Heart right ventricle (tissue), 16 donors: Measurements from ENCODE around the gene ATP5ME. TPM values are rescaled to one million over a fixed set of nuclear protein-coding genes. Genes with fewer than 3 reads are reported as not detected.

ENCODE experiments used
- ATAC-seq, 8 donors: fragments of 200-7000 bp; cut with Tn5 transposase; one replicate each; pipeline ENCODE4 v1.9.1; 2020; ENCODE audit warnings: mild to moderate bottlenecking in 8 of 8, moderate library complexity in 8 of 8, moderate number of reproducible peaks in 1 of 8
- DNase-seq, 2 donors: peaks; one replicate each; pipeline ENCODE4 v3.0.0-alpha.2; 2020
- H3K27ac ChIP-seq, 10 donors: fragments of 200-600 bp; sonication (generic) in 2 of 10; one replicate each; pipeline versions ENCODE4 v1.5.0 to v1.8.0; 2020 to 2022; ENCODE audit warnings: mild to moderate bottlenecking in 3 of 10
- H3K27me3 ChIP-seq, 7 donors: fragments of 200-600 bp; one replicate each; pipeline ENCODE4 v1.8.0; 2021 to 2022; ENCODE audit warnings: mild to moderate bottlenecking in 2 of 7
- H3K36me3 ChIP-seq, 9 donors: fragments of 200-600 bp; sonication (generic) in 1 of 9; one replicate each; pipeline versions ENCODE4 v1.5.0 to v1.8.0; 2020 to 2022; ENCODE audit warnings: mild to moderate bottlenecking in 2 of 9
- H3K4me1 ChIP-seq, 9 donors: fragments of 200-600 bp; sonication (generic) in 1 of 9; one replicate each; pipeline versions ENCODE4 v1.5.0 to v1.8.0; 2020 to 2022; ENCODE audit warnings: mild to moderate bottlenecking in 4 of 9
- H3K4me3 ChIP-seq, 10 donors: fragments of 200-600 bp; sonication (generic) in 2 of 10; one replicate each; pipeline versions ENCODE4 v1.5.0 to v1.8.0; 2020 to 2022; ENCODE audit warnings: mild to moderate bottlenecking in 7 of 10, moderate library complexity in 2 of 10
- H3K9me3 ChIP-seq, 11 donors: fragments of 200-600 bp in 10 of 11; sonication (generic) in 2 of 11; one replicate each; pipeline versions ENCODE4 v1.5.0 to v1.8.0; 2013 to 2022; ENCODE audit warnings: mild to moderate bottlenecking in 2 of 11, control low read depth in 1 of 11, moderate library complexity in 1 of 11
- WGBS, 2 donors: extraction: QIAGEN DNeasy Blood & Tissue Kit; methylation state at CpG; one replicate each; pipeline ENCODE4 v1.1.7; 2013; ENCODE audit warnings: inconsistent platforms in 1 of 2; 5-methylcytosine and 5-hydroxymethylcytosine counted together
- intact Hi-C, 10 donors: fragments of 100-400 bp; cut with DNase I; formaldehyde crosslinking; loops; one replicate each; pipeline versions ENCODE4 v1.11.1 to v1.14.2; 2022
- polyA plus RNA-seq, 2 donors: library from polyadenylated mRNA; stranded (reverse); fragments of 200-250 nt; gene quantifications; one replicate each; pipeline ENCODE4 v1.2.3, GENCODE V29; 2013
- total RNA-seq, 10 donors: library from RNA; stranded (reverse); fragmentation: NEBNext Ultra II Directional in 3 of 10; extraction: Animal tissue kit (Norgen Biotek cat#: 25700) in 3 of 10; gene quantifications; one replicate each; pipeline versions ENCODE4 v1.2.1 to v1.2.4, GENCODE V29; 2021 to 2023
- TF ChIP-seq, protein P1 (sequence below), 9 donors: fragments of 200-600 bp; sonication (generic) in 2 of 9; IDR thresholded peaks; one replicate each; pipeline versions ENCODE4 v1.5.0 to v1.8.0; 2021 to 2022; ENCODE audit warnings: antibody characterized with exemption in 9 of 9, mild to moderate bottlenecking in 5 of 9, moderate library complexity in 1 of 9
- donor health status: Arrhythmogenic right ventricular cardiomyopathy.
- donor health status: ischemic (EF 13 %, LVEDD 7.1; RV severe dilation, severe dysfunction).
- donor health status: healthy with polysubstance abuse.
- donor health status: DM: no; HTN: yes; CAD: no.
- donor health status: DM: no; HTN: no; CAD: no.
- donor health status: ischemic (EF 25% LVEDD 6.9; RV normal size, moderate dysfunction).
- donor health status: ischemic (EF 25% LVEDD 5.7; RV mildly dilated, moderate dysfunction).
- donor health status: healthy.
- donor health status: DM: yes; HTN: yes; CAD: no.
- donor health status: Ischemic cardiomyopathy.
- donor health status: ischemic (EF 35%, LVEDD 5.7; RV mildly dilated, moderate dysfunction).
- donor health status: nonischemic (EF 11% LVEDD 7.7; RV severe dilation, severe dysfunction).
- donor health status: DM: yes; HTN: yes; CAD: no.
- donor health status: PGD.
- donor health status: ischemic (EF 29% LVEDD 5.4; RV normal size, mild dysfunction).
- donor health status: nonischemic (EF 23%, LVEDD 6.1; RV moderate dilation, normal function).

ATP5ME gene
- total and polyA plus RNA-seq, 12 donors = 651 to 4,239 (median 1,012) TPM

GRCh38 chr4:681736-682451, 7.8 kb upstream of the ATP5ME start:
- peaks cover 0 to 6% (median 0%) of the 10 kb centered on the region in 9 donors for H3K36me3 ChIP-seq
- ATAC-seq (peak in 1 of 8 donors; percentile 5), DNase-seq (no peak)
- H3K4me1 ChIP-seq = peaks cover 13 to 34% (median 27%) of the 10 kb centered on the region in 9 donors
- H3K9me3 ChIP-seq = no peaks in the 10 kb centered on the region
- intact Hi-C loops = loop anchor here in 1 of 10 donors (10.0 kb wide), 1 partner anchor 253 kb away; the partner anchor contains the start of genes GAK and TMEM175
- H3K27me3 ChIP-seq = no peaks in the 10 kb centered on the region
- TF ChIP-seq, protein P1, sequence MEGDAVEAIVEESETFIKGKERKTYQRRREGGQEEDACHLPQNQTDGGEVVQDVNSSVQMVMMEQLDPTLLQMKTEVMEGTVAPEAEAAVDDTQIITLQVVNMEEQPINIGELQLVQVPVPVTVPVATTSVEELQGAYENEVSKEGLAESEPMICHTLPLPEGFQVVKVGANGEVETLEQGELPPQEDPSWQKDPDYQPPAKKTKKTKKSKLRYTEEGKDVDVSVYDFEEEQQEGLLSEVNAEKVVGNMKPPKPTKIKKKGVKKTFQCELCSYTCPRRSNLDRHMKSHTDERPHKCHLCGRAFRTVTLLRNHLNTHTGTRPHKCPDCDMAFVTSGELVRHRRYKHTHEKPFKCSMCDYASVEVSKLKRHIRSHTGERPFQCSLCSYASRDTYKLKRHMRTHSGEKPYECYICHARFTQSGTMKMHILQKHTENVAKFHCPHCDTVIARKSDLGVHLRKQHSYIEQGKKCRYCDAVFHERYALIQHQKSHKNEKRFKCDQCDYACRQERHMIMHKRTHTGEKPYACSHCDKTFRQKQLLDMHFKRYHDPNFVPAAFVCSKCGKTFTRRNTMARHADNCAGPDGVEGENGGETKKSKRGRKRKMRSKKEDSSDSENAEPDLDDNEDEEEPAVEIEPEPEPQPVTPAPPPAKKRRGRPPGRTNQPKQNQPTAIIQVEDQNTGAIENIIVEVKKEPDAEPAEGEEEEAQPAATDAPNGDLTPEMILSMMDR (IDR thresholded peaks at IDR 0.05) = no peak
- H3K27ac ChIP-seq = no peak overlapping the region
- WGBS, 2 donors = 85% methylated on average over 54 to 55 of the region's 58 CpGs
- H3K4me3 ChIP-seq = no peak overlapping the region

GRCh38 chr4:680928-681645, 7.0 kb upstream of the ATP5ME start:
- DNase-seq = peak; percentile 60 to 75
- Histone ChIP-seq H3K27me3 (no peaks in the 10 kb centered on the region), H3K36me3 (peaks cover 0 to 5% (median 0%) of the 10 kb centered on the region in 9 donors), H3K27ac (peak overlapping the region in 2 of 10 donors; percentile 34 to 44), H3K9me3 (no peaks in the 10 kb centered on the region), H3K4me3 (peak overlapping the region; percentile 47 to 62 (median 57)), H3K4me1 (peaks cover 12 to 37% (median 23%) of the 10 kb centered on the region in 9 donors)
- intact Hi-C loops = loop anchor here in 1 of 10 donors (10.0 kb wide), 1 partner anchor 254 kb away; the partner anchor contains the start of genes GAK and TMEM175
- TF ChIP-seq, protein P1 (IDR thresholded peaks at IDR 0.05) = no peak
- WGBS, 2 donors = 6 to 18% methylated on average over 46 to 54 of the region's 62 CpGs
- ATAC-seq = peak; percentile 10 to 63 (median 46)

DNA sequence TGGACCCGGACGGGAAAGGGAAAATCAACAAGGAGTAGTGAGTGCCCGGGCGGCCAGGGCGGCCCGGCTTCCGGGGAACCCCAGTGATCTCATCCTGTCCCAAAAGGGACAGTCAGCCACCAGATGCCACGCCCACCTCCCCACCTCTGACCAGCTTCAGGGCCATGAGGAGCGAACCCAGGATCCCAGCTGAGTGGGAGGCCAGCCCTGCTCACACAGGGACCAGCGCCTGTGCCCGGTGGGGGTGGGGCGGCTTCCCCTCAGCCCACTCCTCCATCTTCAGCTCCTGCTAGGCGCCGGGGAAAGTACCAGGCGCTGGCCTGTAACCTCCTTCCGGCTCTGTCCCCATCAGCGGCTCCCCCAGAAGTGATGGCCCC, 6.5 kb upstream of the ATP5ME start:
- H3K4me3 ChIP-seq = peak overlapping the region in 9 of 10 donors; percentile 48 to 62 (median 58)
- H3K27me3 ChIP-seq = no peaks in the 10 kb centered on the region
- peak overlapping the region in 1 of 10 donors; percentile 44 for H3K27ac ChIP-seq
- DNase-seq (no peak), ATAC-seq (peak in 3 of 8 donors; percentile 1 to 3 (median 1))
- intact Hi-C loops = loop anchor here in 1 of 10 donors (10.0 kb wide), 1 partner anchor 254 kb away; the partner anchor contains the start of genes GAK and TMEM175
- H3K4me1 ChIP-seq = peaks cover 12 to 41% (median 28%) of the 10 kb centered on the region in 9 donors
- TF ChIP-seq, protein P1 (IDR thresholded peaks at IDR 0.05) = no peak
- H3K9me3 ChIP-seq = no peaks in the 10 kb centered on the region
- WGBS, 2 donors = 51 to 64% methylated on average over 17 of the region's 17 CpGs
- H3K36me3 ChIP-seq = peaks cover 0 to 5% (median 0%) of the 10 kb centered on the region in 9 donors

DNA sequence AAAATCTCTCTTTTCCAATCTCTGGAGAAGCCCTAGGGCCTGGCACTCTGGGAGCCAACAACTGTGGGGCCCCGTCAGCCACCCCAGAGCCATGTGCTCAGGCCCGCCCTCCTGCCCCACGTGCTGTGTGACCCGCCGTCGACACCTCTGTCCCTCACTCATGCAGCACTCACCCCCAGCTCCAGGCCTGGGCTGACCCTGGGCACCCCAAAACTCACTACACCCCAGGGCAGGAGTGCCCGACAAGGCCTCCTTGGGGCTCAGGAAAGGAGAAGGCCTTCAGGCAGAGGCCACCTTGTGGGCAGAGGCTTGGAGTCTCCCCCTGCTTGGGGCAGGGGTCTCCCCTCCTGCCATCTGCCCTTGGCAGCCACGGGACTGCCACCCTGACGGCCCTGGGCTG, 6.0 kb upstream of the ATP5ME start:
- ATAC-seq (no peak), DNase-seq (no peak)
- intact Hi-C loops = loop anchor here in 1 of 10 donors (10.0 kb wide), 1 partner anchor 255 kb away; the partner anchor contains the start of genes GAK and TMEM175
- Histone ChIP-seq H3K36me3 (peaks cover 0 to 5% (median 0%) of the 10 kb centered on the region in 9 donors), H3K9me3 (no peaks in the 10 kb centered on the region), H3K27ac (no peak overlapping the region), H3K4me3 (no peak overlapping the region), H3K4me1 (peaks cover 12 to 46% (median 32%) of the 10 kb centered on the region in 9 donors), H3K27me3 (no peaks in the 10 kb centered on the region)
- WGBS, 2 donors = 82 to 88% methylated on average over 9 of the region's 9 CpGs
- TF ChIP-seq, protein P1 (IDR thresholded peaks at IDR 0.05) = no peak
